DND-41 (cell line): ENCODE results near the gene CHN2.

Experiments used
- CTCF ChIP-seq: IDR thresholded peaks from 2 replicates; pipeline ENCODE4 v1.5.1; 2012; ENCODE audit warnings: borderline replicate concordance, low read length, moderate library complexity, mild to moderate bottlenecking; ENCODE audit not compliant: poor library complexity, severe bottlenecking; ENCODE audit errors: extremely low read depth
- EZH2 ChIP-seq: IDR thresholded peaks from 3 replicates; pipeline ENCODE4 v1.6.1; 2012; ENCODE audit warnings: borderline replicate concordance, low read depth, mild to moderate bottlenecking, moderate library complexity, low read length, inconsistent platforms; ENCODE audit not compliant: severe bottlenecking

GRCh38 chr7:29453021-29453420, 258.4 kb downstream of the CHN2 start:
- TF ChIP-seq CTCF, result no peak
- TF ChIP-seq EZH2, result no peak
